Adrenal gland (tissue), 5 donors: ENCODE measurements around the gene ELK4.

ENCODE experiments used
- CTCF ChIP-seq, 6 experiments: fragments of 450-650 bp in 4 of 6; fragments of 200-600 bp in 2 of 6; sonication (generic) in 1 of 6; IDR thresholded peaks; 1 replicate in 5 of 6; 2 replicates in 1 of 6; pipeline versions ENCODE4 v1.5.1 to v1.8.0; 2016 to 2021; ENCODE audit warnings: antibody characterized with exemption in 6 of 6, mild to moderate bottlenecking in 2 of 6, moderate library complexity in 1 of 6
- POLR2A ChIP-seq, 2 donors: fragments of 450-650 bp; IDR thresholded peaks; one replicate each; pipeline ENCODE4 v1.6.1; 2017; ENCODE audit warnings: antibody characterized with exemption in 2 of 2, mild to moderate bottlenecking in 2 of 2, moderate library complexity in 1 of 2
- donor health status: DM: no; HTN: no; CAD: no.

GRCh38 chr1:205580923-205581180 is 51.0 kb downstream of the ELK4 start:
- TF ChIP-seq CTCF (IDR thresholded peaks at IDR 0.05) (no peak), POLR2A (IDR thresholded peaks at IDR 0.05) (no peak)
